GM21515 (cell line): ENCODE measurements around the gene TCL1B.
"Not testable (repeated sequence)": the region's sequence is repeated elsewhere in the genome, so short reads cannot be mapped to it uniquely, and the experiment has no call there.

ENCODE experiments used
- ATAC-seq: cut with Tn5 transposase; IDR thresholded peaks from one replicate; pipeline ENCODE4 v1.9.1; 2021; ENCODE audit not compliant: unreplicated experiment

The TCL1B gene, protein sequence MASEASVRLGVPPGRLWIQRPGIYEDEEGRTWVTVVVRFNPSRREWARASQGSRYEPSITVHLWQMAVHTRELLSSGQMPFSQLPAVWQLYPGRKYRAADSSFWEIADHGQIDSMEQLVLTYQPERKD

DNA sequence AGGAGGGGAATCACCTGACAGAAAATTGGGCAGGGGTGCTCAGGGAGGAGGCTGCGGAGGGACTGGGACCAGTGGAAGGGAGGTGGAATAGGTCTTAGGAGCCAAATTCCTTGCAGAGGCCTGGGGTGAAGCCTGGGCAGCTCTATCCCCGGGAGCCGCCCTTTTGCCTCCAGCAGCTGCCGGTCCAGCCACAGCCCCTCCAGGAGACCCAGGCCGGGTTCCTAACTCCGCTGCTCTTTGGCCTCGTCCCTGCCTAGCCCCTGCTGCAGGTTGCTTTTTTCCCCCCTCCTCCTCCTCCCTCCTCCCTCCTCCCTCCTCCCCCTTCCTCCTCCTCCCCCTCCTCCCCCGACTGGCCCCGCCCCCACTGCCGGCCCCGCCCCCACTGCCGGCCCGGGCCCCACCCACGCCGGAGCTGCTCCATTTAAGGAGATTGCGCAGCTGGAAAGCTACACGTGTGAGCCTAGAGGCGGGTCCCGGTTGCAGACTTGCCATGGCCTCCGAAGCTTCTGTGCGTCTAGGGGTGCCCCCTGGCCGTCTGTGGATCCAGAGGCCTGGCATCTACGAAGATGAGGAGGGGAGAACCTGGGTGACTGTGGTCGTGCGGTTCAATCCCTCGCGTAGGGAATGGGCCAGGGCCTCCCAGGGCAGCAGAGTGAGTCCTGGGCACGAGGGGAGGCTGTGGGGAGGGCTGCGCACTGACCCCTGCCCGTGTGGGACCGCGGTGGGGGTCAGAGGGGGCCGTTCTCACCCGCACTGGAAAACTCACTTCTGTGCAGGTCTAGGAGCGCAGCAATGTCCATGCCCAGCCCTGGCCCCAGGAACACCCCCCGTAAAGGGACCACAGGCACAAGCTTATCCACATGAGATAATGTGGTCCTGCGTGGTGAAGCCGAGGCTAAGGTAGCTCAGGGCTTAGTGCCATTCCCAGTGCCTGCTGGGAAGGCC lies at the start of gene TCL1B:
TCL1B (plus strand) TSS at position 449 of the 945 bp plus-strand sequence; CDS start at position 491, 42 bp downstream.
- ATAC-seq = no peak

DNA sequence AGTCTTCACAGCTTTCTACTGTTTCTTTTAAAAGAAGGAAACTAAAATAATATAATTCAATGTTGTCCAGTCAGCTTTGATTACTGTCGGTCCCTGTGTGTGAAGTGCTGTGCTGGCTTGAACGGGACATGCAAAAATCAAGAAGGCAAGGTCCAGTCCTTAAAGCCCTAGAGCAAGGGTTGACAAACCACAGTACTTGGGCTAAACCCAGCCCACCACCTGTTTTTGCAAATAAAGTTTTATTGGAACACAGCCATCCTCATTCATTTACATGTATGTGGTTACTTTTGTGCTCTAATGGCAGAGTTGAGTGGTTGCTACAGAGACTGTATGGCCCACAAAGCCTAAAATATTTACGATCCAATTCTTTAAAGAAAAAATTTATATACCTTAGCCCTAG lies 41.2 kb upstream of the TCL1B start:
- ATAC-seq = no peak

DNA sequence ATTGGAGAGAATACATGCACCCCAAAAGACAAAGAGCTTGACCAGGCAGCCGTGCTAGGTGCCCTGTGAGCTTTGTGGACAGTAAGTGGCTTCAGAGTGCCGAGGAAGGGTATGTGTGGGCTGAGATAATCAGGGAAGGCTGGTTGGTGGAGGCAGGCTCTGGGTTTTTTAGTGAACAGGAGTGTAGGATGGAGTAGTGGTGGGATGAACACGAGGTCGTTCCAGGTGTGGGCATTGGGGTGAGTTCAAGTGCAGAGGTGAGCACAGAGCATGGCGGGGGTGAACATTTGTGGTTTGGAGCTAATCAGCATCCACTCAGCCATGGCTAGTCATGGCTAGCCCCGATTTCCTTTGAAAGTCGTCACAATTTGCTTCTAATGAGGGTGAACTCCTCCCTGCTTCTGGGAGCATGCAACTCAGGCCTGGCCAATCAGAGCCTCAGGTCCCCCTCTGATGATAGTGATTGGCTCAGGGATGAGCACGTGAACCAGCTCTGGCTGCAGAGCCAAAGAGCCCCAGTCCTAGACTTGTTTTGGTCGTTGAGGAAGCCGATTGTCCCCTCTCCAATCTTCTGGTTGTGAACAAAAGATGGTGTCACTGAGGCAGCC lies 40.7 kb upstream of the TCL1B start:
- ATAC-seq = no peak

DNA sequence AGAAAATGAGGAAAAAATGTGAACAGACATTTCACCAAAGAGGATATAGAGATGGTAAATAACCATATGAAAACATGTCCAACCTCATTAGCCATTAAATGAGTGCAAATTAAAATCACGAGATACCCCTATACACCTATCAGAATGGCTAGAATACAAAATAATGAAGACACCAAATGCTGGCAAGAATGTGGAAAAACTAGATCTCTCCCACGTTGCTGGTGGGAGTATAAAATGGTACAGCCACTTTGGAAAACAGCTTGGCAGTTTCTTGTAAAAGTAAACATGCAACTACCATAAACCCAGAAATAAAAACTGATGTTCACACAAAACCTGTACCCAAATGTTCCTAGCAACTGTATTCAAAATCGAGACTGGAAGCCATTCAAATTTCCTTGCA lies 38.3 kb upstream of the TCL1B start:
- ATAC-seq = no peak

DNA sequence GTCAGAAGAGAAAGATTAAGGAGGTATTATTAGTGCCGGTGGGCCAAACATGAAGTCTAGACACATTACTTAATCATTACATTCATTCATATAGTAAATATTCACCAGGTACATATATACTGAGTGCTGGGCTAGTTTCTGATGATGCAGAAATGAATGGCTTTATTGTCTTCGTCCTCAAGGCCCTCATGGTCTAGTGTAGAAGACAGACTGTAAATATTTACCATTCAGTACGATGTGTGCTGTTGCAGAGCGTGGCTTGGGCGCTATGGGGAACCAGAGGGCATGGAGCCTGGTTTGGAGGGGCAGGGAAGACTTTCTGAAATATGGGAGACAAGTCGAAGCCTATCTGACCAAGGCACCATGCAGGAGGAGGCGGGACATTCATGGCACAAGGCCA lies 37.0 kb upstream of the TCL1B start:
- ATAC-seq = no peak

DNA sequence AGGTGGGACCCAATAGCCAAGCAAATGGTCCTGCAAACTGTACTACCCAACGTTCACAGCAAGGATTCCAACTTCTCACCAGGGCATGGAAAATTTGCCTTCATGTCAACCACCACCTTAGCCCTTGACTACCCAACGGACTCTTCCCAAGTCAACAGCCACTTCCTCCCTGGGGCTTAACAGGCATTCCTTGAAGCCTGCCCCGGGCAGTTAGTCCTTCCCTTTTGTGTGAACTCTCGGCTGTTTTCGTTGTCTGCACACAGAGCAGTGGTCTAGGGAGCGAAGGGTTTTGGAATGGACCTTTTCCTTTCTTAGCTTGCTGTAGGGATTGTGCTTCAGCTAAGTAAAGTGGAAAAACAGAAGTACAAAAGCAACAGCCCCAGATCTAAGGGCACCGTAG lies 35.2 kb upstream of the TCL1B start:
- ATAC-seq = no peak

DNA sequence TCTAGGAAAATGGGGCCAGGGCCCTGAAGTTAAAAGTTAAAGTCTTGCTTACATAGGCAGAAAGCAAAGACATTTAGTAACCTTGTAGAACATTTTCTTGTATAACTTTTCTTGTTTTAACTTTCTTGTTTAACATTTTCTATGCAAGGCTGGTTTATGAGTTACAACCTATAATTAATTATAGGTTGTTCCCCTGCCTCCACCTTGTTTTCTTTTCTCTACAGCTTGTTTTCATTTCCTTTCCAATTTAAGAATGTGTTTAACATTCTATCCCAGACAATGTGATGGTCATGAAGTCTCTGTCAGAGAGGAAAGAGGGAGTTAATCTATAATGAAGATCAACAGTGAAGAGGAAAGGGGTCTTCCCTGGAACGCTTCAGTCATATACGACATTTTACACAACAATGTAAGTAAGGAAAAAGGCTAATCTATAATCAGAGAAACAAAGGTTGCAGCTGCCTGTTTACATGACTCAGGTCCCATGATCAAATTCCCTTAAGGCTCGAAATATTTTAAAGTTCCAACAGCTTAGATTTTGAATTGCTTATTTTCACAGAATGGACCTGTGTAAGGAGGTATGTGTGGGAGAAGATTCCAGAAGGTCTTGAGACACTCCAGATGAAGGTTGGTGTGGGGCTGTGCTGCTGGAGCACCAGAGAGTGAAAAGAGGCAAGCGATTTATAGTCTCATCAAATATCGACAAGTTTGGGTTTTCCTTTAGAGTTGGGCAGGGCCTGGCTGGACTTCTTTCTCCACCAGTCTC lies 34.2 kb upstream of the TCL1B start:
- no peak for ATAC-seq

DNA sequence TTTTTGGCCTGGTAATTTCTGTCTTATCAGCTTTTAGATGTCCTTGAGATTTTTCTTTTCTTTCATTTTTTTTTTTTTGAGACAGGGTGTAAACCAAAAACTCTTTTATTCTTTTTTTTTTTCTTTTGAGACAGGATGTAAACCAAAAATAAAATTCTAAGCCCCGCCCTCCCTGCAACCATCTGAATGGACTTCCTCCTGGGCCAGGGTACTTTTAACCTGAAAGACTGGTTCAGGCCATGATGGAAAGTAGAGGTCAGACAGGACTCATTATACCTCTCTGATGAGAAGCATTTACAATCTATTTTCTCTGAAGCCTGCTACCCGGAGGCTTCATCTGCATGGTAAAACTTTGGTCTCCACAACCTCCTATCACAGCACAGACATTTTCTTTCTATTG lies 33.5 kb upstream of the TCL1B start:
- no peak for ATAC-seq

DNA sequence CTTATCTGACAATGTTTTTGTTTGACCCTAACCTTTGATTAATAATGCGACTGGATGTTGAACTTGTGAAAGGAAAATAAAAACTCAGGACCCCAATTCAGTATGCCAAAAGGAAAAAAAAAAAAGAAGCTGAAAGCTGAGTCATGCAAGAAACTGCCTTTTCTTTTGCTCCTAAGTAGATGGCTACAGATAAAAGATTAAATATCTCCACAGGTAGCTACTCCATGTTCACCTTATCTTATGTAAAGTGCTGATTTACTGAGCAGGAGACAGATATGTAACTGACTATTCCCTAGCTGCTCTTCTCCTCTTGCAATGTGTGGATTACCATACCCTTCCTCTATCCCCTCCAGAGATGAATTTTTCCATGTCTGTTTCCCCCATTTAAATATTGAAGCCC lies 30.8 kb upstream of the TCL1B start:
- no peak for ATAC-seq

DNA sequence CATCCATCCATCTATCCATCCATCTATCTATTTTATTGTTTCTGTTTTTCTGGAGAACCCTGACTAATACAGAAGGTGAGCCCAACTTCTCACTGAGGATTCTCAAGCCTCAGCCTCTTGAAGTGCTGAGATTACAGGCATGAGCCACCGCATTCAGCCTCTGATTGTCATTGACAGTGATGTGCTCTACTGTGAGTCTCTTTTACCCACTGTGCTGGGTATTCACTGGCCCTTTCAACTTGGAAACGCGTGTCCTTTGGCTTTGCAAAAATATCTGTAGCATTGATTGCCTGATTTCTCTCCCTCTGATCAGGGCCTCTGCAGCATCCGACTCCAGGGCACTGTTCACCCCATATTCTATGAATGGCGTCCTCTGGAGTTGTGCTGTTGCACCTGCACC lies 29.6 kb upstream of the TCL1B start:
- no peak for ATAC-seq

DNA sequence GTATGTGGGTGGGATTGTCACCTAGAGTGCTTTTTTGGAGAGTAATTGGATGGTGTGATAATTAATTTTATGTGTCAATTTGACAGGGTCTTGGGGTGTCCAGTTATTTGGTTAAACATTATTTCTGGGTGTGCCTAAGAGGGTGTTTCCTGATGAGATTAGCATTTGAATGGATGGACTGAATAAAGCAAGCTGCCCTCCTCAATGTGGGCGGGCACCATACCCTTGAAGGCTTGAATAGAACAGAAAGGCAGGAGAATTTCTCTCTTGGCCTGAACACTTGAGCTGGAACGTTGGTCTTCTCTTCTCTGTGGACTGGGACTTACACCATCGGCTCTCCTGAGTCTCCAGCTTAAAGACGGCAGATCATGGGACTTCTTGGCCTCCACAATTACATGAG lies 28.8 kb upstream of the TCL1B start:
- ATAC-seq = no peak

DNA sequence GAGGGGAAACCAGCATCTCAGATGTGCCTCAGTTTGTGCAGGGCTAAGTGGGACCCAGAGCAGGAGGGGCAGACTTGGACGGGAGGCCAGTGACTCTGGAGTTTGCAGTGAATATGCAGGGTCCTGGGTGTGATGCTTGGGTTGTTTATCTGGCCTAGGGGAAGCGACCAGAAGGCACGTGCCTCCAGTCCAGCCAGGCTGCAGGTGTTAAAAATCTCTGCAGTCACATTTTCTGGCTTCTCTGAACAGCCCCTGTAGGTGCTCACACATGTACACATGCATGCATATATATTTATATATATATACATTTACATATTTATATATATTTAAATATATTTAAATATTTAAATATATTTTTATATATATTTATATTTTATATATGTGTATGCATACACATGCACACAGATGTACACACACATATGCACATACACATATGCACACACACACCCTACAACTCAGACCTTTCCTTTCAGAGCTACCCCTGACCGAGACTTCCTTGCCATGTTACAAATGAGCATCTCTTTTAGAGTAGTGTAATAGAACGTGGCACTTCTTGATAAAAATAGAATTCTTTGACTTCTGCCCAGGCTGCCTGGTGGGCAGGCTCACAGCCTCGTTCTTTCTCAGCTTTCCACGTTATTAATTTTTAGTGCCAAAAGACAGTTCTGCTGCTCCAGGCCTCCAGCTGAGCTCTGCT lies 26.8 kb upstream of the TCL1B start:
- no peak for ATAC-seq

DNA sequence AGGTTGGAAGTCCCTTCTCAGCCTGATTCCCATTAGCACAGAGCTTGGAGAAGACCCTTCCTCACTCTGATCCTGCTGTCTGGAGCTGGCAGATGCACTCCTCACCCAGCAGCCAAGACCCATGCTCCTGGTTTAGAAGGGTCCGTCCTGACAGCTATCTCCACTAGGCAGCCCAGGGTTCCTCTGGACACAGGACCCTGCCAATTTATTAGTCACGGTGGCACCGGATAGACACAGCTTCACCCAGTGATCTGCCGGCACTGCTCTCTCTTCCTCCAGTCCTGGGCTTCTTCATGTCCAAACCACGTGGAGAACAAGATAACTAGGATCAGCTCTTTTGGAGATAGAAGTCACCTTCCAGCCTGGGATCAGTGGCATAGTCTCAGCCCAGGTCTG lies 26.2 kb upstream of the TCL1B start:
- ATAC-seq = no peak

DNA sequence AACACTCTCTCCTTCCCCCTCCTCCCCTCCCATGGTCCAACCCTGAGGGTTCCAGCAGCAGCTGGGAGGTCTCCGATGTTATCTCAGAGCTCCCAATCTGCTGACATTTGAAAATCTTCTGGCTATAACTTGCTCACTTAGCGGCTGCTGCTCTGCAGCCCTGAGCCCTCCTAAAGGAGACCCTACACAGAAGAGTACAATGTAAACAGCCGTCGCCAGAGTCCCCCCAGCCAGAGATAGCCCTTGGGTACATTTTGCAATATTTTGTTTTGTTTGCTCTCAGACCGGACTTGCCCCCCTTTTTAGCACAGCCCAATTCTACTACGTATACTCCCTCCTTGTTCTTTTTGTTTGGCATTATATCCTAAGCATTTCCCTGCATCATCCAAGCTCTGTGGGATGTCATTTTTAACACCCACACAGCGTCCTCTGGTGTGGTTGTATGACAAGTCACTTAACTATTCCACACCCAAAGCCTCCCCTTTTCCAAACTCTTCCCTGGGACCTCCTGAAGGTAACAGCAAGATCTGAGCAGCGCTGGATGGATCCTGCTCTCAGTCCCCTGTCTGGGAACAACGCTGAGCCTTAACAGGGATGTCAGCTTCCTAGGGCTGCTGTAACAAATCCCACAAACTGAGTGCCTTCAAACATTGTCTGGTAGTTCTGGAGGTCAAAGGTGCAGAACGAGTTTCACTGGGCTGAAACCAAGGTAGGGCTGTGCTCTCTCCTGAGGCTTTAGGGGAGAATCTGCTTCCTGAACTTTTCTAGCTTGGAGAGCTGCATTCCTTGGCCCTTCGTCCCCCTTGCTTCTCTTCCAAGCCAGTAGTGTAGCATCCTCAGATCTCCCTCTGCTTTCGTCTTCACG lies 25.3 kb upstream of the TCL1B start:
- no peak for ATAC-seq

DNA sequence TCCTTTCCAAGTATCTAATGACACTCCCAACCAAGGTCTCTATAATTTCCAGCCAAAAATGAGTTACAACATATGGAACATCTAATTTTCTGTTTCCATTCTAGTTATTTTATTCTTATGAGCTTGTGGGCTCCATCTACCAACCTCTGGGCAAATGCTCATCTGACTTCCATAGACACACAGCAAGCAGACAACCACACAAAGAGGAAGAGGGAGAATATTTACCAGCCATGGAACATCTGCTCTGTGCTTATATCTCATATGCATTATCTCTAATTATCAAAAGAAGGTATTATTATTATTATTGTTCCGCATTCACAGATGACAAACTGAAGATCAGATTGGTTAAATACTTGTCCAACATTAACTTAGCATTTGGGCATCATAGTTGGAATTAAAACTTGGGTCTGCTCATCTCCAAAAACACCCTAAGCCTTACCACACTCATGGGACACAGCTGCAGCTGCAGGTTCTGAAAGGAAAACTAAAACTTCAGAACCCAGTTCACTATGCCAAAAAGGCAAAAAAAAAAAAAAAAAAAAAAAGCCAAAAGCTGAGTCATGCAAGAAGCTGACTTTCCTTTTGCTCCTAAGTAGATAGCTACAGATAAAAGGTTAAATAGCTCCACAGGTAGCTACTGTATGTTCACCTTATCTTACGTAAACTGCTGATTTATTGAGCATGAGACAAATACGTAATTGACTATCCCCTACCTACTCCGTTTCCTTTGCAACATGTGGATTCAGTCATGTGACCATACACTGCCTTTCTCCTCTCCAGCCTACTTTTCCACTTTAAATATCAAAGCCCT lies 23.6 kb upstream of the TCL1B start:
- ATAC-seq = peak; percentile 43

DNA sequence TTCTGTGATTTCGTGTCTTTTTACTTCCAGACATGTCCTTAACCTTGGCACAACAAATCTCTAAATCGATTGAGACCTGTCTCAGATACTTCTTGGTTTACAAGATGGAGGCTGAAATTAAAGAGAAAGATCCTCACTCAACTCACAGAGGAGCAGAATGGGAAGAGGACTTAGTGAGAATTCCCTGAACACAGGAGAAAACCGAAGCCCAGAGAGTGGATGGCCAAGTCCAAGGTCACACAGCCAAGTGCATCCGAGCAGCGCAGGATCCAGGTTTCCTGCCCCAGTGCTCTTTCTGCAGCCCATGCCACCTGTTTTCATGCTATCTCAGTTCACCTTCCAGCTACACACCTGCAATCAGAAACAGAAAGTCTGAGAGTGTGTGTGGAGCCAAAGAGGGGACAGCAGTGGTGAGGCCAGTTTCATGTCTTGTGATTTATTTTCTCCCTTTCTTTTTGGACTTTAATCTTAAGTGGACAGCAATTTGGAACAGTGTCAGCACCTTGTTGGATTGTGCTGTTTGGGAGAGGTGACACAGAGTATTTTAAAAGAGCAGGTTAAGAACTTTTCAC lies 22.9 kb upstream of the TCL1B start:
- ATAC-seq = peak; percentile 34

DNA sequence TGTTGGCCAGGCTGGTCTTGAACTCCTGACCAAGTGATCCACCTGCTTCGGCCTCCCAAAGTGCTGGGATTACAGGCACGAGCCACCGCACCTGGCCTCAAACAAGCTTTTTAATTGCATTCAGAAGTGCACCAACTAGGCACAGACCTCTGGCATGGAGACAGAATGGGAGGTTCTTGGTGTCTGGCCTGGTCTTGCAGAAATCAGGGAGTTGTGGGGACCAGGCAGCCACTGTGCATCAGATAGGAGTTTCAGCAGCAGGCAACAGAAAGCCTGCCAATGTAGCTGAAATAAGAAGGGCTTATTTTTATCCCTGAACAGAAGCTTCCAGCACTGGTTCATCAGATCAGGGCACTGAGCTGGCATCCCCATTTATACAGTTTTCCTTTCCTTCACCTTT lies 22.2 kb upstream of the TCL1B start:
- ATAC-seq = no peak

DNA sequence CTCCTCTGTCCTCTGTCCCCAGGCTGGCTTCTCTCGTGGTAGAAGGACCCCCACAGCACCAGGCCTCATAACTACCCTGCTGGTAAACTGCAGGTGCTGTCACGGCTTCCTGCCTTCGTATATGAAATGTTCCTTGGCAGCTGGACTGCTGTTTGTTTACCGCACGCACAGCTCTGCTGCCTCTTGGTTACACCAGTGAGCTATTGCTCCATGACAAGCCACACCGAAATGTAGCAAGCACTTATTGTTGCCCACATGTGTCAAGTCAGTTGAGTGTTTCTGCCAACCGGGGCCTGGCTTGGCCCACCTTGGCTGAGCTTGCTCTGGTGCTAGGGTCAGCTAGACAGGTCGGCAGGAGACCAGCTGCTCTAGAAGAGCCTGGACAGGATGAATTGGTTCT lies 21.7 kb upstream of the TCL1B start:
- ATAC-seq = no peak

DNA sequence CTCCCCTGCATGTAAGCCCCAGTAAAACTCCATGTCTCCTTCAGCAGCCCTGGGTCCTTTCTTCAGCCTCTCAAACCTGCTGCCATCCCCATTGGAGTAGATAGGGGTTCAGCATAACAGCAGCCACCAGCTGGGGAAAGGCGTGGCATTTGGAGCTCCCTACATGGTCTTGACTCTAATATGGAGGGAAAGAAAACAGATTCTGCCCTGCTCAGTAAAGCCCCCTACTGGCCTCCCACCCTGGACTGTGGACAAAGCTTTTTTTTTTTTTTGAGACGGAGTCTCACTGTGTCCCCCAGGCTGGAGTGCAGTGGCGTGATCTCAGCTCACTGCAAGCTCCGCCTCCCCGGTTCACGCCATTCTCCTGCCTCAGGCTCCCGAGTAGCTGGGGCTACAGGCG lies 20.7 kb upstream of the TCL1B start:
- ATAC-seq = not testable (repeated sequence)
